HG02642 (cell line): ENCODE data around the gene GTF2H1.

ENCODE experiments used
- ATAC-seq: cut with Tn5 transposase; IDR thresholded peaks from one replicate; pipeline ENCODE4 v1.9.1; 2021; ENCODE audit warnings: mild to moderate bottlenecking; ENCODE audit not compliant: unreplicated experiment, poor library complexity

The GTF2H1 gene

GRCh38 chr11:18408558-18409291, 86.4 kb downstream of the GTF2H1 start:
- ATAC-seq = no peak

- ATAC-seq = no peak
Observed at GRCh38 chr11:18416459-18416858, 94.1 kb downstream of the GTF2H1 start.
